ENCODE results near the gene DPP8.

The DPP8 gene

GRCh38 chr15:65512807-65513416 lies 4.6 kb downstream of the DPP8 start:
- no peak overlapping the region for H3K4me2 ChIP-seq (ENCODE audit: low read length)
- peaks cover 14% of the 10 kb centered on the region for H3K4me1 ChIP-seq (ENCODE audit: low read length)
- no peaks in the 10 kb centered on the region for H3K27me3 ChIP-seq (ENCODE audit: low read depth, low read length)
- H3K79me2 ChIP-seq (ENCODE audit: low read length), result peaks cover 47% of the 10 kb centered on the region
- H3K9ac ChIP-seq (ENCODE audit: low read length), result no peak overlapping the region
- H3K9me3 ChIP-seq (ENCODE audit: insufficient read depth, low read length), result no peaks in the 10 kb centered on the region
- TF ChIP-seq EZH2phosphoT487 (IDR thresholded peaks at IDR 0.05; ENCODE audit: low read depth), result no peak
- TF ChIP-seq, protein P1, sequence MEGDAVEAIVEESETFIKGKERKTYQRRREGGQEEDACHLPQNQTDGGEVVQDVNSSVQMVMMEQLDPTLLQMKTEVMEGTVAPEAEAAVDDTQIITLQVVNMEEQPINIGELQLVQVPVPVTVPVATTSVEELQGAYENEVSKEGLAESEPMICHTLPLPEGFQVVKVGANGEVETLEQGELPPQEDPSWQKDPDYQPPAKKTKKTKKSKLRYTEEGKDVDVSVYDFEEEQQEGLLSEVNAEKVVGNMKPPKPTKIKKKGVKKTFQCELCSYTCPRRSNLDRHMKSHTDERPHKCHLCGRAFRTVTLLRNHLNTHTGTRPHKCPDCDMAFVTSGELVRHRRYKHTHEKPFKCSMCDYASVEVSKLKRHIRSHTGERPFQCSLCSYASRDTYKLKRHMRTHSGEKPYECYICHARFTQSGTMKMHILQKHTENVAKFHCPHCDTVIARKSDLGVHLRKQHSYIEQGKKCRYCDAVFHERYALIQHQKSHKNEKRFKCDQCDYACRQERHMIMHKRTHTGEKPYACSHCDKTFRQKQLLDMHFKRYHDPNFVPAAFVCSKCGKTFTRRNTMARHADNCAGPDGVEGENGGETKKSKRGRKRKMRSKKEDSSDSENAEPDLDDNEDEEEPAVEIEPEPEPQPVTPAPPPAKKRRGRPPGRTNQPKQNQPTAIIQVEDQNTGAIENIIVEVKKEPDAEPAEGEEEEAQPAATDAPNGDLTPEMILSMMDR (IDR thresholded peaks at IDR 0.05; ENCODE audit: low read depth, low read length), result no peak
- H3K27ac ChIP-seq (ENCODE audit: low read length), result no peak overlapping the region
- no peak overlapping the region for H2AFZ ChIP-seq (ENCODE audit: low read depth, low read length)
- H3K36me3 ChIP-seq (replicated peaks; ENCODE audit: low read depth, low read length), result peaks cover 27% of the 10 kb centered on the region
- no peaks in the 10 kb centered on the region for H4K20me1 ChIP-seq (ENCODE audit: insufficient read depth, low read length)
- H3K4me3 ChIP-seq (ENCODE audit: low read length), result no peak overlapping the region

- no peak for TF ChIP-seq EZH2phosphoT487 (IDR thresholded peaks at IDR 0.05; ENCODE audit: low read depth)
- TF ChIP-seq, protein P1 (IDR thresholded peaks at IDR 0.05; ENCODE audit: low read depth, low read length), result no peak
- Histone ChIP-seq H3K4me3 (ENCODE audit: low read length) (no peak overlapping the region), H3K4me2 (ENCODE audit: low read length) (no peak overlapping the region), H4K20me1 (ENCODE audit: insufficient read depth, low read length) (no peaks in the 10 kb centered on the region), H3K9me3 (ENCODE audit: insufficient read depth, low read length) (no peaks in the 10 kb centered on the region), H3K36me3 (replicated peaks; ENCODE audit: low read depth, low read length) (peaks cover 30% of the 10 kb centered on the region), H3K79me2 (ENCODE audit: low read length) (peaks cover 44% of the 10 kb centered on the region), H3K4me1 (ENCODE audit: low read length) (peaks cover 12% of the 10 kb centered on the region), H2AFZ (ENCODE audit: low read depth, low read length) (no peak overlapping the region), H3K27me3 (ENCODE audit: low read depth, low read length) (no peaks in the 10 kb centered on the region), H3K9ac (ENCODE audit: low read length) (no peak overlapping the region), H3K27ac (ENCODE audit: low read length) (no peak overlapping the region)
Observed at GRCh38 chr15:65512189-65512588, 5.3 kb downstream of the DPP8 start.

GRCh38 chr15:65509321-65509720 lies 8.2 kb downstream of the DPP8 start:
- Histone ChIP-seq H3K27me3 (ENCODE audit: low read depth, low read length) (no peaks in the 10 kb centered on the region), H3K4me3 (ENCODE audit: low read length) (no peak overlapping the region), H3K79me2 (ENCODE audit: low read length) (peaks cover 15% of the 10 kb centered on the region), H3K9ac (ENCODE audit: low read length) (no peak overlapping the region), H3K9me3 (ENCODE audit: insufficient read depth, low read length) (no peaks in the 10 kb centered on the region), H3K27ac (ENCODE audit: low read length) (no peak overlapping the region), H4K20me1 (ENCODE audit: insufficient read depth, low read length) (no peaks in the 10 kb centered on the region), H2AFZ (ENCODE audit: low read depth, low read length) (no peak overlapping the region), H3K4me1 (ENCODE audit: low read length) (no peaks in the 10 kb centered on the region), H3K36me3 (replicated peaks; ENCODE audit: low read depth, low read length) (peaks cover 34% of the 10 kb centered on the region), H3K4me2 (ENCODE audit: low read length) (no peak overlapping the region)
- TF ChIP-seq, protein P1 (IDR thresholded peaks at IDR 0.05; ENCODE audit: low read depth, low read length), result no peak
- TF ChIP-seq EZH2phosphoT487 (IDR thresholded peaks at IDR 0.05; ENCODE audit: low read depth), result no peak

DNA sequence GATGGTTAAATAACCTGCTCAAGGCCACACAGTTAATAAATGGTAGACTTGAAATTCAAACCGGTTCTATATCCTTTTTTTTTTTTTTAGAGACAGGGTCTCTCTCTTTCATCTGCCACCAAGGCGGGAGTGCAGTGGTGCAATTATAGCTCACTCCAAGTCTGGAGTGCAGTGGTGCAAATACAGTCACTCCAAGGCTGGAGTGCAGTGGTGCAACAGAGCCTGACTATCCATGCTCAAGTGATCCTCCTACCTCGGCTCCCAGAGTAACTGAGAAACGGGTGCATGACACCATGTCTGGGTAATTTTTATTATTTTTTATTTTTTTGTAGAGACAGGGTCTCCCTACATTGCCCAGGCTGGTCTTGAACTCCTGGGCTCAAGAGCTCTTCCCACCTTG lies 23.4 kb downstream of the DPP8 start:
- Histone ChIP-seq H3K4me2 (ENCODE audit: low read length) (no peak overlapping the region), H3K27me3 (ENCODE audit: low read depth, low read length) (no peaks in the 10 kb centered on the region), H3K9me3 (ENCODE audit: insufficient read depth, low read length) (no peaks in the 10 kb centered on the region), H4K20me1 (ENCODE audit: insufficient read depth, low read length) (no peaks in the 10 kb centered on the region), H3K9ac (ENCODE audit: low read length) (no peak overlapping the region), H2AFZ (ENCODE audit: low read depth, low read length) (no peak overlapping the region), H3K27ac (ENCODE audit: low read length) (no peak overlapping the region), H3K79me2 (ENCODE audit: low read length) (0 out of 2 replicates have a peak, but pooled peaks cover 3% of the 10 kb centered on the region), H3K36me3 (replicated peaks; ENCODE audit: low read depth, low read length) (peaks cover 37% of the 10 kb centered on the region), H3K4me1 (ENCODE audit: low read length) (no peaks in the 10 kb centered on the region), H3K4me3 (ENCODE audit: low read length) (no peak overlapping the region)
- no peak for TF ChIP-seq EZH2phosphoT487 (IDR thresholded peaks at IDR 0.05; ENCODE audit: low read depth)
- TF ChIP-seq, protein P1 (IDR thresholded peaks at IDR 0.05; ENCODE audit: low read depth, low read length), result no peak
